Measurements from ENCODE around the gene MTMR3. TPM values are rescaled to one million over a fixed set of nuclear protein-coding genes. Genes with fewer than 3 reads are reported as not detected.

The MTMR3 gene
- total and polyA plus RNA-seq, 12 donors = 23.5 to 80.7 (median 40.9) TPM

- peaks cover 4 to 19% of the 10 kb centered on the region in 2 donors for H3K4me1 ChIP-seq (replicated peaks in 1 of 2)
- no peaks in the 10 kb centered on the region for H3K36me3 ChIP-seq (replicated peaks in 1 of 2)
- H3K27me3 ChIP-seq = no peaks in the 10 kb centered on the region
- intact Hi-C loops (cut with DNase I) = no loop called here
- H3K4me3 ChIP-seq = no peak overlapping the region
- no peak overlapping the region for H3K27ac ChIP-seq
- no peaks in the 10 kb centered on the region for H3K9me3 ChIP-seq (replicated peaks in 1 of 3)
- WGBS, 4 donors = 74 to 84% (median 81%) methylated on average over 5 of the region's 5 CpGs
- no peak for TF ChIP-seq POLR2A (IDR thresholded peaks at IDR 0.05)
- no peak for TF ChIP-seq CTCF (IDR thresholded peaks at IDR 0.05)
- DNase-seq = no peak
Measured at GRCh38 chr22:29872989-29873388, 10.0 kb upstream of the MTMR3 start.

GRCh38 chr22:29873943-29874342 is 9.0 kb upstream of the MTMR3 start:
- Histone ChIP-seq H3K9me3 (replicated peaks in 1 of 3) (no peaks in the 10 kb centered on the region), H3K27me3 (no peaks in the 10 kb centered on the region), H3K36me3 (replicated peaks in 1 of 2) (no peaks in the 10 kb centered on the region), H3K4me3 (no peak overlapping the region), H3K27ac (no peak overlapping the region), H3K4me1 (replicated peaks in 1 of 2) (peaks cover 4 to 19% of the 10 kb centered on the region in 2 donors)
- WGBS, 4 donors = 83 to 100% (median 90%) methylated on average over 2 of the region's 2 CpGs
- intact Hi-C loops (cut with DNase I) = no loop called here
- no peak for TF ChIP-seq CTCF (IDR thresholded peaks at IDR 0.05)
- no peak for TF ChIP-seq POLR2A (IDR thresholded peaks at IDR 0.05)
- DNase-seq = no peak

GRCh38 chr22:29877620-29878019 is 5.4 kb upstream of the MTMR3 start:
- intact Hi-C loops (cut with DNase I) = no loop called here
- Histone ChIP-seq H3K4me1 (replicated peaks in 1 of 2) (peaks cover 0 to 1% of the 10 kb centered on the region in 2 donors), H3K9me3 (replicated peaks in 1 of 3) (no peaks in the 10 kb centered on the region), H3K36me3 (replicated peaks in 1 of 2) (no peaks in the 10 kb centered on the region), H3K27me3 (no peaks in the 10 kb centered on the region), H3K4me3 (no peak overlapping the region), H3K27ac (no peak overlapping the region)
- WGBS, 4 donors = 67 to 80% (median 69%) methylated on average over 2 of the region's 2 CpGs
- TF ChIP-seq CTCF (IDR thresholded peaks at IDR 0.05) (no peak), POLR2A (IDR thresholded peaks at IDR 0.05) (no peak)
- no peak for DNase-seq

GRCh38 chr22:29879753-29880152 is 3.2 kb upstream of the MTMR3 start:
- Histone ChIP-seq H3K4me3 (no peak overlapping the region), H3K36me3 (replicated peaks in 1 of 2) (no peaks in the 10 kb centered on the region), H3K9me3 (replicated peaks in 1 of 3) (no peaks in the 10 kb centered on the region), H3K27me3 (no peaks in the 10 kb centered on the region), H3K27ac (no peak overlapping the region), H3K4me1 (replicated peaks in 1 of 2) (peaks cover 0 to 10% of the 10 kb centered on the region in 2 donors)
- TF ChIP-seq POLR2A (IDR thresholded peaks at IDR 0.05) (no peak), CTCF (IDR thresholded peaks at IDR 0.05) (no peak)
- intact Hi-C loops (cut with DNase I) = loop anchor here in 1 of 2 donors (10.0 kb wide), 1 partner anchor 125 kb away; no protein-coding TSS in a partner anchor
- DNase-seq = peak in 1 of 7 donors; percentile 19
- 82 to 94% (median 88%) methylated on average over 5 of the region's 5 CpGs for WGBS, 4 donors

Data from adrenal gland (tissue), 12 donors.